MM.1S (cell line): ENCODE data around the gene CLEC3B.

Experiments used
- DNase-seq: peaks from one replicate; pipeline ENCODE4 v3.0.0-alpha.2; 2015
- H2AFZ ChIP-seq: fragments of 300-600 bp; sonication (generic); 2 replicates; pipeline ENCODE4 v1.6.0; 2016; ENCODE audit warnings: antibody characterized with exemption, low read length
- H3F3A ChIP-seq: fragments of 300-600 bp; sonication (generic); 2 replicates; pipeline ENCODE4 v1.6.1; 2016; ENCODE audit warnings: mild to moderate bottlenecking, antibody characterized with exemption, low read length, moderate library complexity, mixed read lengths; ENCODE audit not compliant: insufficient read depth
- H3K27ac ChIP-seq: fragments of 300-600 bp; sonication (generic); 2 replicates; pipeline ENCODE4 v1.5.1; 2016; ENCODE audit warnings: mild to moderate bottlenecking, low read length
- H3K27me3 ChIP-seq: fragments of 300-600 bp; sonication (generic); replicated peaks from 2 replicates; pipeline ENCODE4 v1.6.0; 2016; ENCODE audit warnings: low read length; ENCODE audit not compliant: insufficient read depth
- H3K36me3 ChIP-seq: fragments of 300-600 bp; sonication (generic); replicated peaks from 2 replicates; pipeline ENCODE4 v1.6.1; 2016; ENCODE audit warnings: mild to moderate bottlenecking, low read length, mixed read lengths; ENCODE audit not compliant: insufficient read depth
- H3K4me1 ChIP-seq: fragments of 300-600 bp; sonication (generic); 2 replicates; pipeline ENCODE4 v1.6.1; 2016; ENCODE audit warnings: low read length, mixed read lengths
- H3K4me2 ChIP-seq: fragments of 300-600 bp; sonication (generic); 2 replicates; pipeline ENCODE4 v1.6.0; 2016; ENCODE audit warnings: low read depth, low read length
- H3K4me3 ChIP-seq: fragments of 300-600 bp; sonication (generic); 2 replicates; pipeline ENCODE4 v1.5.1; 2016; ENCODE audit warnings: low read length, mixed read lengths
- H3K79me2 ChIP-seq: fragments of 300-600 bp; sonication (generic); 2 replicates; pipeline ENCODE4 v1.6.1; 2016; ENCODE audit warnings: mixed run types, low read length, mixed read lengths
- H3K9ac ChIP-seq: fragments of 300-600 bp; sonication (generic); 2 replicates; pipeline ENCODE4 v1.6.1; 2016; ENCODE audit warnings: low read length, mixed read lengths
- H3K9me2 ChIP-seq: fragments of 300-600 bp; sonication (generic); replicated peaks from 2 replicates; pipeline ENCODE4 v1.6.1; 2016; ENCODE audit warnings: mild to moderate bottlenecking, low read length, mixed read lengths; ENCODE audit not compliant: insufficient read depth
- H3K9me3 ChIP-seq: fragments of 300-600 bp; sonication (generic); replicated peaks from 2 replicates; pipeline ENCODE4 v1.6.1; 2016; ENCODE audit warnings: mild to moderate bottlenecking, low read length, mixed read lengths; ENCODE audit not compliant: insufficient read depth
- H4K20me1 ChIP-seq: fragments of 300-600 bp; sonication (generic); 2 replicates; pipeline ENCODE4 v1.6.1; 2016; ENCODE audit warnings: mild to moderate bottlenecking, low read length, moderate library complexity, mixed read lengths; ENCODE audit not compliant: insufficient read depth
- EZH2 ChIP-seq: fragments of 300-600 bp; sonication (generic); optimal IDR thresholded peaks from 2 replicates; pipeline ENCODE3; 2017; ENCODE audit warnings: low read depth, mild to moderate bottlenecking, antibody characterized with exemption, low read length, mixed read lengths
- EZH2phosphoT487 ChIP-seq: fragments of 300-600 bp; sonication (generic); IDR thresholded peaks from 2 replicates; pipeline ENCODE4 v1.6.1; 2018; ENCODE audit warnings: antibody characterized with exemption, low read length
- TF ChIP-seq, protein P1 (sequence below): fragments of 300-600 bp; sonication (generic); IDR thresholded peaks from 2 replicates; pipeline ENCODE4 v1.5.1; 2016; ENCODE audit warnings: antibody characterized with exemption, low read length, mixed read lengths

Gene CLEC3B

DNA sequence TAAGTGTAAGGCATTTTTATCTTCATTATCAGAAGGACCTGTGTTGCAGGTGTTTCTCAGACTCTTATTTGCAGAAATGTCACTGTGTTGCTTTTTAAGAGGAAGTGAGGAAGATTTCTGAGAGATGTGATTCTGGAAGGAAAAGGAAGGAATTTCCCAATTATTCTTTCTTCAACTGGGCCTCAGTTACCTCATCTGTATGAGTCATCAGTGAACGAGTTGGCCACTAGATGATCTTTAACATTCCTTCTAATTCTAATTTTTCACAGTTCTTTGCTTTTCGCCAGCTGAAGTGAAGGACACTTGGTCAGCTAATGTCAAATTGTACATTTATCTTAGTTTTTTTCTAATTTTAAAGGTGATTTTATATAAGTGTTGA lies 28.9 kb downstream of the CLEC3B start:
- Histone ChIP-seq H3K4me3 (no peak overlapping the region), H3K79me2 (no peaks in the 10 kb centered on the region), H2AFZ (no peak overlapping the region), H4K20me1 (no peaks in the 10 kb centered on the region), H3F3A (no peaks in the 10 kb centered on the region), H3K27me3 (no peaks in the 10 kb centered on the region), H3K4me2 (no peak overlapping the region), H3K4me1 (no peaks in the 10 kb centered on the region), H3K9me3 (no peaks in the 10 kb centered on the region), H3K9me2 (no peaks in the 10 kb centered on the region), H3K9ac (no peak overlapping the region), H3K27ac (no peak overlapping the region), H3K36me3 (no peaks in the 10 kb centered on the region)
- TF ChIP-seq EZH2phosphoT487, result no peak
- TF ChIP-seq, protein P1, sequence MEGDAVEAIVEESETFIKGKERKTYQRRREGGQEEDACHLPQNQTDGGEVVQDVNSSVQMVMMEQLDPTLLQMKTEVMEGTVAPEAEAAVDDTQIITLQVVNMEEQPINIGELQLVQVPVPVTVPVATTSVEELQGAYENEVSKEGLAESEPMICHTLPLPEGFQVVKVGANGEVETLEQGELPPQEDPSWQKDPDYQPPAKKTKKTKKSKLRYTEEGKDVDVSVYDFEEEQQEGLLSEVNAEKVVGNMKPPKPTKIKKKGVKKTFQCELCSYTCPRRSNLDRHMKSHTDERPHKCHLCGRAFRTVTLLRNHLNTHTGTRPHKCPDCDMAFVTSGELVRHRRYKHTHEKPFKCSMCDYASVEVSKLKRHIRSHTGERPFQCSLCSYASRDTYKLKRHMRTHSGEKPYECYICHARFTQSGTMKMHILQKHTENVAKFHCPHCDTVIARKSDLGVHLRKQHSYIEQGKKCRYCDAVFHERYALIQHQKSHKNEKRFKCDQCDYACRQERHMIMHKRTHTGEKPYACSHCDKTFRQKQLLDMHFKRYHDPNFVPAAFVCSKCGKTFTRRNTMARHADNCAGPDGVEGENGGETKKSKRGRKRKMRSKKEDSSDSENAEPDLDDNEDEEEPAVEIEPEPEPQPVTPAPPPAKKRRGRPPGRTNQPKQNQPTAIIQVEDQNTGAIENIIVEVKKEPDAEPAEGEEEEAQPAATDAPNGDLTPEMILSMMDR, result no peak
- TF ChIP-seq EZH2, result no peak
- no peak for DNase-seq

DNA sequence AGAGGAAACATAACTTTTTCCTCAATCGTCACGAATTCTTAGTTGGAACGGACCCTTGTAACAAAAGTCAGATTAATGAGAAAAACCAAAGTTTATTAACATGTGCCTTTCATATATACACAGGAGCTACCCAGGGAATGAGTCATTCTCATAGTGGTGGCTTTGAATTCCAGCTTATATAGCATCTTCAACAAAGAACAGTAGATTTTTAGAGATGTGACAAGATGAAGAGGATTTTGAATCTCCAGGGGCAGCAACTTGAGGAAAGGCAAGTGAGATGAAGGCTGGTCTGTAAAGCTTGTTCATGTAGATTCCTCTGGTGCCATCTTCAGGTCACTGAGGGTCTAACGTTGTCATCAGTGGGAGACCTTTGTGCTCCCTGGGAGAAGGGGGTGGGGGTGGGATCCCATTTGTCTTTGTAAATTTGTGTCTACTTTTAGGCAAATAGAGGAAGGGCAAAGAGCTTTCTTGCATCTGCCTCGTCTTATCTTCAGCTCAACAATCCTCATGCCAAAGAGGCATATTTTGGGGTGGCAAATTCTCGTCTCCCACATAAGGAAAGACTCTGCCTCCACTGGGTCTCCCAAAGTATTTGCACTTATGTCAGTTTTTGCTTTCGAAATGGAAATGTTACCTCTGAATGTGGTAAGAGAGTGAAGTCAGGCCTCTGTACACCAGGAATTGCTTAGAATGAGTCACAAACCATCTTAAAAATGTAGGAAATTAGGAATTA lies 29.5 kb downstream of the CLEC3B start:
- no peak overlapping the region for H3K4me3 ChIP-seq
- no peaks in the 10 kb centered on the region for H3K27me3 ChIP-seq
- H3K79me2 ChIP-seq, result no peaks in the 10 kb centered on the region
- no peaks in the 10 kb centered on the region for H3F3A ChIP-seq
- H3K4me1 ChIP-seq, result no peaks in the 10 kb centered on the region
- no peaks in the 10 kb centered on the region for H3K9me3 ChIP-seq
- H3K27ac ChIP-seq, result no peak overlapping the region
- no peak overlapping the region for H2AFZ ChIP-seq
- TF ChIP-seq EZH2, result no peak
- TF ChIP-seq, protein P1, result peak; percentile 34
- H3K36me3 ChIP-seq, result no peaks in the 10 kb centered on the region
- no peaks in the 10 kb centered on the region for H4K20me1 ChIP-seq
- DNase-seq, result peak; percentile 24
- no peaks in the 10 kb centered on the region for H3K9me2 ChIP-seq
- no peak overlapping the region for H3K9ac ChIP-seq
- no peak overlapping the region for H3K4me2 ChIP-seq

DNA sequence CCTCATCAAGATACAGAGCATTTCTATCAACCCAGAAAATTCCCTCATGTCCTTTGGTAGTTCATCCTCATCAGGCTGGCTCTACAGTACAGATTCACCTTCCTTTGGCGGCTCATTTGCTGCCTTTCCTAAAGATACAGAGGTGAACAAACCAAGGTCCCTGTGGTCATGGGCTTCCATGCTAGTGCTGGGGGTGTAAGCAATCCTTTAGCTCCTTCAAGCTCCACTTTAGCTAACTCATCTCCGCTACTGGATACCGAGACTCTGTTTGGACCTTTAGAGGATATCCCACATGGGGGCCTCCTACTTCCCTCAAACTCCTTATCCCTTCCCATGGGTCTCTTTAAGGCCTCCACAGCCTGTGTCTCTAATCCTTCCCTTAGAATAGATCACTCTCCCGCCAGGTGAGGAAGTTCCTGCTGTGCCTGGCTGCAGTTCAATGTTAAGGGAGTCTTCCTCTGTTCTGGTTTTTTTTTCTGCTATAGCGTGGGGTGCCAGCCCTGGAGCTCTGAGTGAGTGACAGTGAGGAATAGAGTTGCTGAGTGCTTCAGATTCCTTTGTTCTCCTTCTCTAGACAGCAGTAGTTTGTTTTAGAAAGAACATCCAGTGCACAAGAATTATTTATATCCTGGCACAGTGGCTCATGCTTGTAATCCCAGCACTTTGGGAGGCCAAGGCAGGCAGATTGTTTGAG lies 30.7 kb downstream of the CLEC3B start:
- H3K27ac ChIP-seq, result no peak overlapping the region
- TF ChIP-seq EZH2 (no peak), EZH2phosphoT487 (no peak)
- TF ChIP-seq, protein P1, result no peak
- H3K36me3 ChIP-seq, result no peaks in the 10 kb centered on the region
- H3K79me2 ChIP-seq, result no peaks in the 10 kb centered on the region
- H3K9me2 ChIP-seq, result no peaks in the 10 kb centered on the region
- H3K4me3 ChIP-seq, result no peak overlapping the region
- no peaks in the 10 kb centered on the region for H3F3A ChIP-seq
- no peaks in the 10 kb centered on the region for H4K20me1 ChIP-seq
- H3K4me2 ChIP-seq, result no peak overlapping the region
- H3K9ac ChIP-seq, result no peak overlapping the region
- no peaks in the 10 kb centered on the region for H3K27me3 ChIP-seq
- H2AFZ ChIP-seq, result no peak overlapping the region
- no peaks in the 10 kb centered on the region for H3K9me3 ChIP-seq
- no peaks in the 10 kb centered on the region for H3K4me1 ChIP-seq
- DNase-seq, result no peak
